Measurements from ENCODE around the gene FGGY.

DNA sequence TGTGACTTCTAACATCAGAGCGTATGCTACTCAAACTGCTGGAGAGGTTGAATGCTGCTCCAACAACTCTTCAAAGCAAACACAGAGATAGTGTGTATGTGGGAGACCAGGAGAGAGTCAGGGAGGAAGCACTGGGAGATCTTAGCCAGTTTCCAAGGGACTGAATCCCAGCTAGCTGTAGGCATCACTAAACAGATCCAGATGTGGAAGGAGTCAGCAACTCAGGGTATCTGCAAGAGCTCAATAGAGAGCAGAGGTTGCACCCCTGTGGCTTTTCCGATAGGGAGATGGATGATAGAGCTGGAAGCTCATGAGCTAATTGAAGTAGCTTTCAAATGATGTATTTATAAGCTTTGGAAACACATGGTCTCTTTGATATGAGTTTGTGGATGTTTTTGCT lies 349.0 kb downstream of the FGGY start:
- no peak for TF ChIP-seq CTCF (IDR thresholded peaks at IDR 0.05)
- TF ChIP-seq EP300 (IDR thresholded peaks at IDR 0.05), result no peak
- no peak for TF ChIP-seq POLR2A (IDR thresholded peaks at IDR 0.05)
